ENCODE results near the gene HNF1A.
A peak's percentile ranks its signal among the peaks of the same experiment; 100 is the strongest.
"Not testable (repeated sequence)": the region's sequence is repeated elsewhere in the genome, so short reads cannot be mapped to it uniquely, and the experiment has no call there.

The HNF1A gene

GRCh38 chr12:121011820-121012219, 33.5 kb downstream of the HNF1A start:
- no peak for DNase-seq (ENCODE audit: low read depth)

- DNase-seq (ENCODE audit: low read depth) = no peak
Observed at GRCh38 chr12:121013715-121014114, 35.4 kb downstream of the HNF1A start.

- peak; percentile 80 for DNase-seq (ENCODE audit: low read depth)
Observed at GRCh38 chr12:121015825-121016766, 37.8 kb downstream of the HNF1A start, which contains the start of gene C12orf43. TSS of gene C12orf43 (minus strand) at chr12:121016487. CDS start at chr12:121016474, 13 bp downstream.

- DNase-seq (ENCODE audit: low read depth) = no peak
Observed at GRCh38 chr12:121017966-121018491, 39.7 kb downstream of the HNF1A start.

DNA sequence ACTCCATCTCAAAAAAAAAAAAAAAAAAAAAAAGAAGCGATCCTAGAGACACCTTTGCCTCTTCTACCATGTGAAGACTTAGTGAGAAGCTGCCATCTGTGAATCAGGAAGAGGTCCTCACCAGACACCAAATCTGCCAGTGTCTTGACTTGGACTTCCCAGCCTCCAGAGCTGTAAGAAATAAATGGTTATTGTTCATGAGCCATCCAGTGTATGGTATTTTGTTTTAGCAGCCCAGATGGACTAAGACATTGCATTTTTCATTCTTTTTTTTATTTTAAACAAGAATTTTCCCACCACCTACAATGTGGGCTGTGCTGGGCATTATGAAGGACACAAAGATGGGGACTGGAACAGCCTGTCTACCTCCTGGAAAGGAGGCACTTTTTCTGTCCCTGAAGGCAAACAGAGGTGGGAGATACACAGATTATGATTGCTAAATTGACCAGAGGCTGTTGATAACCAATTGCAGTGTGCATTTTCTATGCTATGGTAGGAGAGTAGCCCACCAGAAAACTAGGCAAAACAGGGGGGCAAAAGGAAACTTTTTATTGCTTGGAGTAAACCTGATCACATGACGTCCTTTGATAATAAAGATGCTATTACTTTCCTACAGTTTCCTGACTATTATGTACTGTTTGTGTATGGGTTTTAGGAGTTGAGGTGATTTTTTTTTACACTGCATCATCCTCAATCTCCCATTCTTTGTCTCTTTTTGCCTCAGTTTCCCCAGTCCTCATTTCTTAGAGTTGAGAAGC, 40.7 kb downstream of the HNF1A start:
- DNase-seq (ENCODE audit: low read depth) = no peak

GRCh38 chr12:121021754-121022153, 43.4 kb downstream of the HNF1A start:
- no peak for DNase-seq (ENCODE audit: low read depth)

DNA sequence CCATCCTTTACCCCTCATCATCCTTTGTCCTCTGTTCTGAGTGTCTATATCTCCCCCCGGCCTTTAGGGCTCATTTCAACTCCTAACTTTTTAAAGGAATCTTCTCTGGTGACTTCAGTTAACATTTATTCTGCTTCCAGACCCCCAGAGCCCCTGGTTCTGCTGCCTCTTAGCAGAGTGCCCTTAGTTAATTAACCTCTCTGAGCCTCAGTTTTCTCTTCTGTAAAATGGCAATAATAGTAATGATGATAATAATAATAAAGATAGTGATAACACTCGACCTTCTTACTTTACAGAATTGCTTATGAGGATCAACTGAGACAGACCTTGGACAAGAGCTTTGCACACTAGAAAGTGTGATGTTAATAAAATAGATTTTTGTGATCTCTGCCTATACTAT, 44.4 kb downstream of the HNF1A start:
- DNase-seq (ENCODE audit: low read depth) = no peak

DNA sequence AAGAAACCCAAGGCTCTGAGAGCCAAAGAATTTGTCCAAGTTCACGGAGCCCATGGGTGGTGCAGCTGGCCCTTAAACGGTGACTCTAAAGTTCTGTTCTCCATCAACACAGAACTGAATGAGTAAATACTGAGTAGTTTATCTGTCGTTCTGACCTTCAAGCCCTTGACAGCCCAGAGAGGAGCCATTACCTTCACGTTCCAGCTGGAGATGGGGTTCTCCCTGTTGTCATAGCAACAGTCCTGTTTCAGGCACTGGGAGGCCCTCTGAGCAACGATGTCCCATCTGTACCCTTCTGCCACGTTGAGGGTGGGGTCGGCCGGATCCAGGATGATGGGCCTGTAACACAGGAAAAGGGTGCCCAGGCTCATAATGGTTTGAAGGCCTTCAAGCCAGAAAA, 45.5 kb downstream of the HNF1A start:
- DNase-seq (ENCODE audit: low read depth) = no peak

- no peak for DNase-seq (ENCODE audit: low read depth)
Observed at GRCh38 chr12:121025442-121026226, 47.3 kb downstream of the HNF1A start.

DNA sequence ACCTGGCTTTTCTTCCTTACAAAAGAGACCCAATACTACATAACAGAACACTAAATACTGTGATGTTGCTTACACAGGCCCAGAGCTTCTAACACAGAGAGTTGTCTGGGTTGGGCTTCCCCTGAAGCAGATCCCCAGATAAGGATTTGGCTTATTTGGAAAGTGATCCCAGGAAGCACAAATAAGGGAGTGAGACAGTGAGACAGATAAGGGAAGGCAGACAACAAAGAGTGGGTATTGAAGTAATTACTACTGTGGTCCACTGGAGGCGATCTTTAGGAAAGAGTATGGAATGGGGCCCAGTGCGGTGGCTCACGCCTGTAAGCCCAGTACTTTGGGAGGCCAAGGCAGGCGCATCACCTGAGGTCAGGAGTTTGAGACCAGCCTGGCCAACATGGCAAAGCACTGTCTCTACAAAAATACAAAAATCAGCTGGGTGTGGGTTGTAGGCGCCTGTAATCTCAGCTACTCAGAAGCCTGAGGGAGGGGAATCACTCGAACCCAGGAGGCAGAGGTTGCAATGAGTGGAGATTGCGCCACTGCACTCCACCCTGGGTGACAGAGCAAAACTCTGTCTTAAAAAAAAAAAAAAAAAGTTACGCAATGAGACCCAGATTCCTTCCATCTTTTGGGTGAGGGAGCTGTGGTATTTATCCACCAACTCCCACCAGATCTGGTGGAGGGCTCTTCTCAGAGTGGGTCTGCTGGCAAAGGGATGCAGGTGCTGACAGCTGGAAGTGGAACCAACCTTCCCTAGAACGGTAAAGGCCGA, 48.1 kb downstream of the HNF1A start:
- DNase-seq (ENCODE audit: low read depth) = no peak

GRCh38 chr12:121030576-121031212, 52.4 kb downstream of the HNF1A start:
- no peak for DNase-seq (ENCODE audit: low read depth)

GRCh38 chr12:121033625-121034349, 55.4 kb downstream of the HNF1A start:
- DNase-seq (ENCODE audit: low read depth) = peak; percentile 68

DNA sequence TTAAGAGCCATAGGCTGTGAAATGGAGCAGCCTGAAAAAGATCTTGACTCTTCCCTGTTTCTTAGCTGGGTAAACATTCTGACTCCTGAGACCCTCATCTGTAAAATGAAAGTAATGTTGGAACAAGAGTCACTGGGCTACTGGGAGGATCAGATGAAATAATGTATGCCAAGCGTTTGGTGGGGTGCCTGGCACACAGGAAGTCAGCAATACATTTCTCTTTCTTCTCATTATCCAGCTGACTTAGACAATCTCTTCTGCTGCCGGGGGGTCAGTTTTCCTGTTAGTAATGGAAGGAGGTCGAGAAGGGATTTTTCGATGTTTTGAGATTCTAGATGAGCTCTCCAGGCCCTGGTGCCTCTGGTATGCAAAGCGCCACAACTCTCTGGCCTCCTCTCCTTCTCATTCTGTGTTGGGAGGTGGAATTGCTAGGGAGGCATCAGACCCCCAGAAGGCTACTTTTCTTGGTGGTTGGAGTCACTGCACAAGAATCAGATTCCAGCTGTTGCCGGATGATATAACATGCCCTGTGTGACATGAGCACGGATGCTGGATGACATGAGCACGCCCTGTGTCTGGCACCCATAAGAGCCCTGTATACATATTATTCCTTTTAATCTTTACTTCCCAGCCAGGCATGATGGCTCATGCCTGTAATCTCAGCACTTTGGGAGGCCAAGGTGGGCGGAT, 56.4 kb downstream of the HNF1A start:
- DNase-seq (ENCODE audit: low read depth) = no peak

DNA sequence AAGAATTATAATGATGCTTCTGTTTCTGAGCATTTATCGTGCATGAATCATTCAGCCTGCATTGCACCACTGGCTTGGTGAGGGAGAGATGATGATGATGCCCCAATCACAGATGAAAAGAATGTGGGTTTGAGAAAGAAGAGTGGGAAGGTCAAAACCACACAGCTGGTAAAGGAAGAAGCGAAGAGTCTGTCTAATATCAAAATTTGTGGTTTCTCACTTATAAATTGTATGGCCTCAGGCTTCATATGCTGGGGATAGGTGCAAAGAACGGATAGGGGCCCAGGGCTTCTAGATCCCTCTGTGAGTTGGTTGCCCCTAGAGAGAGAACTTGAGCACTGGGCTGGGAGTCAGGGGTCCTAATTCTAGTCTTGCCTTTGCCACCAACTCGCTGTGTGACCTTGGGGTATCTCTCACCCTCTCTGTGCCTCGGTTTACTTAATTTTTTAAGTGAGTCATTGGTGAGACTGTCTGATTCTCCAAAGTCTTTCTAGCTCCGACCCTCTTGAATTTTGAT, 58.5 kb downstream of the HNF1A start:
- DNase-seq (ENCODE audit: low read depth) = peak; percentile 72

- peak; percentile 82 for DNase-seq (ENCODE audit: low read depth)
Observed at GRCh38 chr12:121038861-121039668, 60.7 kb downstream of the HNF1A start, which contains the start of gene OASL. TSS of gene OASL (minus strand) at chr12:121039246. CDS start at chr12:121038971, 275 bp downstream.

- DNase-seq (ENCODE audit: low read depth) = no peak
Observed at GRCh38 chr12:121043067-121043466, 64.7 kb downstream of the HNF1A start.

DNA sequence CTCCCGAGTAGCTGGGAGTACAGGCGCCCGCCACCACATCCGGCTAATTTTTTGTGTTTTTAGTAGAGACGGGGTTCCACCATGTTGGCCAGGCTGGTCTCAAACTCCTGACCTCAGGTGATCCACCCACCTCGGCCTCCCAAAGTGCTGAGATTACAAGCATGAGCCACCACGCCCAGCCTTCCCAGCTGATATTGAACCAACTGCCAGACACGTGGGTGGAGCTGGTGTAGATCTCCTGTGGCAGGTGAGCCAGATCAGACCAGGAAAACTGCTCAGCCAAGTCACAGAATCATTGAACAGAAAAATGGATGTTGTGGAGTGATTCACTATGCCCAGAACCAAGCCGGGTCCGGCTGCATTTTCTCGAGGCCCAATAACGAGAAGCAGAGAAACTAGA, 69.1 kb downstream of the HNF1A start:
- not testable (repeated sequence) for DNase-seq (ENCODE audit: low read depth)

DNA sequence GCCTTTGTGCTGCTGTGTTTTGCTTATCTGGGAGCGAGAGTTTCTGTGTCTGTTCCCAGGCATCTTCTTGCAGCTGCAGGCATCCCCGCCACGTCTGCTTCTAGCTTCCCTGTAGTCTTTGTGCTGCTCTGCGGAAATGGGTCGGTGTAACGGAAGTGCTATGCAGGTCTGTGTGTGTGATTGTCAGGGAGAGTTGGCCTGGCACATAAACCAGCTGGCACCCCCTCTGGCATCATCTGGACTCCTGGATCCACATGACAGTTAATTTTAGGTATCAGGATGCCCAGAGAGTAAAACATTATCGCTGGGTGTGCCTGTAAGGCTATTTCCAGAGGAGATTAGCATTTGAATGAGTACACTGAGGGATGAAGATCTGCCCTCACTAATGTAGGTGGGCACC, 70.1 kb downstream of the HNF1A start:
- DNase-seq (ENCODE audit: low read depth) = no peak

All from fibroblast of gingiva (primary cell).